ENCODE measurements around the gene PGAP1. TPM values are rescaled to one million over a fixed set of nuclear protein-coding genes. Genes with fewer than 3 reads are reported as not detected.

PGAP1 gene
- total RNA-seq, 1 experiment from 2014 or later: 7.1 TPM

DNA sequence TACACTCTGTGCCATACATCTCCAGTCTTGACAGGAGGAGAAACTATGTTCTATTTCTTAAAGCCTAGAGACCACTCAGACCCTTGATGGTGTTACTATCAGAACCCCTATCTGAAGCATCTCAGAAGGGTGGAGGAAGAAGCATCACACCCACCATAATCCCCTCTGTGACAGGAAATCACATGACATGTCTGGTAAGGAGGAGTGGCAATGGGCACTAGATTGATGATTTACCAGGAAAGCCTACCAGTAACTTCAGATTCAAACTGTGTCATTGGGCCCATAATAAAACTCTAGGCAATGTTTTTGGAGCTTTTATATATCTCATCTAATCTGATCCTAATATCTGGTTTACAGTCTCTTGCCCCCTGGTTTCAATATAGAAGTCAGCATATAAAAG, 80.2 kb downstream of the PGAP1 start:
- Histone ChIP-seq H3K4me2 (ENCODE audit: low read length) (no peak overlapping the region), H3K4me3 (replicated peaks in 1 of 2; ENCODE audit: low read depth in 1 of 2, low read length in 2 of 2) (no peak overlapping the region), H3K4me1 (ENCODE audit: control insufficient read depth in 1 of 2, insufficient read depth in 2 of 2, low read length in 2 of 2) (no peaks in the 10 kb centered on the region), H3K27me3 (ENCODE audit: insufficient read depth, low read length) (no peaks in the 10 kb centered on the region), H3K79me2 (ENCODE audit: insufficient read depth, low read length) (no peaks in the 10 kb centered on the region), H3K9ac (ENCODE audit: low read length) (no peak overlapping the region), H3K27ac (ENCODE audit: low read depth, low read length) (no peak overlapping the region), H3K36me3 (ENCODE audit: control insufficient read depth in 1 of 2, insufficient read depth in 2 of 2, low read length in 2 of 2) (no peaks in the 10 kb centered on the region; a peak in 2 of 4 replicates), H3K9me2 (ENCODE audit: insufficient read depth) (no peaks in the 10 kb centered on the region), H3K9me3 (ENCODE audit: control insufficient read depth in 1 of 2, insufficient read depth in 1 of 2, low read depth in 1 of 2, low read length in 2 of 2) (no peaks in the 10 kb centered on the region), H4K20me1 (ENCODE audit: insufficient read depth) (no peaks in the 10 kb centered on the region), H2AFZ (ENCODE audit: low read depth, low read length, poor library complexity, severe bottlenecking) (no peak overlapping the region)
- no peak for DNase-seq (ENCODE audit: low read depth, low spot score)
- no peak for ATAC-seq
- ChIA-PET POLR2A (no interaction called here), CTCF (no interaction called here), RAD21 (ENCODE audit: low non-redundant PET in 1 of 2, low total read pairs in 2 of 2, uncharacterized antibody in 2 of 2, unreplicated experiment in 2 of 2) (no interaction called here)
- TF ChIP-seq, protein P1, sequence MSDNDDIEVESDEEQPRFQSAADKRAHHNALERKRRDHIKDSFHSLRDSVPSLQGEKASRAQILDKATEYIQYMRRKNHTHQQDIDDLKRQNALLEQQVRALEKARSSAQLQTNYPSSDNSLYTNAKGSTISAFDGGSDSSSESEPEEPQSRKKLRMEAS (IDR thresholded peaks at IDR 0.05): no peak
- TF ChIP-seq POLR2AphosphoS5 (IDR thresholded peaks at IDR 0.05; ENCODE audit: low read depth, low read length): no peak
- no peak for TF ChIP-seq ELF1 (IDR thresholded peaks at IDR 0.05; ENCODE audit: borderline replicate concordance, low read depth)
- no TSS peak for BruUV-seq (replicated peaks)
- intact Hi-C loops (cut with micrococcal nuclease): no loop called here

DNA sequence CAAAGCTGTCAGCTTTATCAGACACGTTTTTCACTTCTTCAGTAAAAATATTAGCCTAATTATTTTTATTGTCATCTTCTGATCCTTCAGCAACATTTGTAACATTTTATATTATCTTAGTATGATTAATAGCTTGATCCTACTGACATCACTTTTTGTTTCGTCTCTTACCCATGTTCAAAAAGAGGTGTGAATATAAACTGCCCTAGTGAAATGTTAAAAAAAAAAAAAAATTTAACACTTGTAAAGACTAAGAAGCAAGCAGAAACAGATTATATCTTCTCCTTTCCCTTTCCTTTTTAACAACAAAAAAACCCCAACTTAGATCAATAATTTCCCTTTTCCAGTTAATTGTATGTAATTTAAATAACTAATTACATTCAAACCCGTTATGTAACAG, 81.1 kb downstream of the PGAP1 start:
- intact Hi-C loops (cut with micrococcal nuclease): no loop called here
- no peaks in the 10 kb centered on the region for H3K9me3 ChIP-seq (ENCODE audit: control insufficient read depth in 1 of 2, insufficient read depth in 1 of 2, low read depth in 1 of 2, low read length in 2 of 2)
- no peak overlapping the region for H2AFZ ChIP-seq (ENCODE audit: low read depth, low read length, poor library complexity, severe bottlenecking)
- H3K4me3 ChIP-seq (replicated peaks in 1 of 2; ENCODE audit: low read depth in 1 of 2, low read length in 2 of 2): no peak overlapping the region
- H3K4me2 ChIP-seq (ENCODE audit: low read length): no peak overlapping the region
- no peak overlapping the region for H3K27ac ChIP-seq (ENCODE audit: low read depth, low read length)
- DNase-seq (ENCODE audit: low read depth, low spot score) (no peak), ATAC-seq (no peak)
- H3K79me2 ChIP-seq (ENCODE audit: insufficient read depth, low read length): no peaks in the 10 kb centered on the region
- H3K4me1 ChIP-seq (ENCODE audit: control insufficient read depth in 1 of 2, insufficient read depth in 2 of 2, low read length in 2 of 2): no peaks in the 10 kb centered on the region
- H4K20me1 ChIP-seq (ENCODE audit: insufficient read depth): no peaks in the 10 kb centered on the region
- TF ChIP-seq SP1 (IDR thresholded peaks at IDR 0.05; ENCODE audit: low read depth) (no peak), CEBPB (IDR thresholded peaks at IDR 0.05; ENCODE audit: low read depth) (no peak), ZBTB33 (IDR thresholded peaks at IDR 0.05; ENCODE audit: extremely low read depth, insufficient replicate concordance, low read length) (no peak), SIN3A (IDR thresholded peaks at IDR 0.05; ENCODE audit: low read depth) (no peak), EGR1 (IDR thresholded peaks at IDR 0.05; ENCODE audit: low read depth) (no peak), REST (IDR thresholded peaks at IDR 0.05; ENCODE audit: low read depth) (no peak), CBX3 (IDR thresholded peaks at IDR 0.05; ENCODE audit: low read depth) (no peak), EZH2 (IDR thresholded peaks at IDR 0.05) (no peak), TCF7L2 (IDR thresholded peaks at IDR 0.05; ENCODE audit: borderline replicate concordance, extremely low read depth, insufficient read depth, insufficient read length) (no peak), ELF1 (IDR thresholded peaks at IDR 0.05; ENCODE audit: borderline replicate concordance, low read depth) (no peak), SRF (IDR thresholded peaks at IDR 0.05; ENCODE audit: low read depth) (no peak), POLR2A (IDR thresholded peaks at IDR 0.05; ENCODE audit: borderline replicate concordance, extremely low read depth, insufficient read depth, insufficient read length) (no peak)
- TF ChIP-seq, protein P2, sequence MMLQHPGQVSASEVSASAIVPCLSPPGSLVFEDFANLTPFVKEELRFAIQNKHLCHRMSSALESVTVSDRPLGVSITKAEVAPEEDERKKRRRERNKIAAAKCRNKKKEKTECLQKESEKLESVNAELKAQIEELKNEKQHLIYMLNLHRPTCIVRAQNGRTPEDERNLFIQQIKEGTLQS (IDR thresholded peaks at IDR 0.05): no peak
- TF ChIP-seq, protein P1 (IDR thresholded peaks at IDR 0.05): no peak
- ChIA-PET CTCF (no interaction called here), RAD21 (ENCODE audit: low non-redundant PET in 1 of 2, low total read pairs in 2 of 2, uncharacterized antibody in 2 of 2, unreplicated experiment in 2 of 2) (no interaction called here), POLR2A (no interaction called here)
- H3K9ac ChIP-seq (ENCODE audit: low read length): no peak overlapping the region
- H3K27me3 ChIP-seq (ENCODE audit: insufficient read depth, low read length): no peaks in the 10 kb centered on the region
- BruUV-seq (replicated peaks): no TSS peak
- H3K9me2 ChIP-seq (ENCODE audit: insufficient read depth): no peaks in the 10 kb centered on the region
- no peaks in the 10 kb centered on the region; a peak in 2 of 4 replicates for H3K36me3 ChIP-seq (ENCODE audit: control insufficient read depth in 1 of 2, insufficient read depth in 2 of 2, low read length in 2 of 2)
